IMR-90 (cell line): ENCODE results near the gene ZNF630. TPM values are rescaled to one million over a fixed set of nuclear protein-coding genes. Genes with fewer than 3 reads are reported as not detected.

Source experiments
- ATAC-seq: fragments of 200-7000 bp; cut with Tn5 transposase; 2 replicates; pipeline ENCODE4 v1.9.1; 2020; ENCODE audit warnings: low read depth, mild to moderate bottlenecking, moderate library complexity
- BruUV-seq: library from RNA; stranded (reverse); fragments of 400-500 nt; replicated peaks from 2 replicates; lab custom pipeline; 2021; lab: Mats Ljungman, UMichigan
- CTCF ChIA-PET: fragments of 300-600 bp; formaldehyde crosslinking; extraction: SDS; loops from one replicate; lab custom pipeline; 2021; ENCODE audit warnings: antibody characterized with exemption; lab: Yijun Ruan, JAX
- POLR2A ChIA-PET: fragments of 300-600 bp; sonication (Branson Sonifier 250); formaldehyde crosslinking; loops from one replicate; lab custom pipeline; 2022; ENCODE audit warnings: antibody characterized with exemption; ENCODE audit not compliant: unreplicated experiment; lab: Charles Lee
- DNase-seq: peaks from one replicate; pipeline ENCODE4 v3.0.0; 2013
- H2AFZ ChIP-seq: replicated peaks from 2 replicates; pipeline ENCODE3; 2013; ENCODE audit warnings: low read length, mild to moderate bottlenecking; ENCODE audit not compliant: poor library complexity
- H2AK5ac ChIP-seq: 2 replicates; pipeline ENCODE4 v1.6.1; 2013; ENCODE audit warnings: low read depth, low read length, inconsistent platforms
- H2AK9ac ChIP-seq: replicated peaks from 2 replicates; pipeline ENCODE3; 2013; ENCODE audit warnings: mild to moderate bottlenecking, low read depth, low read length, moderate library complexity; ENCODE audit not compliant: poor library complexity
- H2BK120ac ChIP-seq: 2 replicates; pipeline ENCODE4 v1.6.1; 2013; ENCODE audit warnings: low read depth, low read length, inconsistent platforms
- H2BK15ac ChIP-seq: 3 replicates; pipeline ENCODE4 v1.6.1; 2013; ENCODE audit warnings: low read depth, low read length, inconsistent platforms
- H2BK20ac ChIP-seq: 2 replicates; pipeline ENCODE4 v1.6.1; 2013; ENCODE audit warnings: low read depth, mild to moderate bottlenecking, inconsistent platforms, low read length, moderate library complexity
- H2BK5ac ChIP-seq: 2 replicates; pipeline ENCODE4 v1.6.1; 2013; ENCODE audit warnings: mild to moderate bottlenecking, low read depth, low read length, inconsistent platforms; ENCODE audit not compliant: poor library complexity, severe bottlenecking
- H3K14ac ChIP-seq: replicated peaks from 2 replicates; pipeline ENCODE4 v1.6.1; 2013; ENCODE audit warnings: low read depth, low read length, inconsistent platforms
- H3K18ac ChIP-seq: 2 replicates; pipeline ENCODE4 v1.6.1; 2013; ENCODE audit warnings: low read depth, low read length, control low read depth
- H3K23ac ChIP-seq: 2 replicates; pipeline ENCODE4 v1.6.1; 2013; ENCODE audit warnings: low read depth, low read length, inconsistent platforms
- H3K27ac ChIP-seq: 2 replicates; pipeline ENCODE4 v1.5.1; 2013; ENCODE audit warnings: mild to moderate bottlenecking, control low read depth, low read length; ENCODE audit not compliant: insufficient read depth
- H3K27me3 ChIP-seq: 2 replicates; pipeline ENCODE4 v1.6.1; 2013; ENCODE audit warnings: low read length; ENCODE audit not compliant: control insufficient read depth, insufficient read depth
- H3K36me3 ChIP-seq: 2 replicates; pipeline ENCODE4 v1.6.1; 2013; ENCODE audit warnings: low read length, mixed read lengths; ENCODE audit not compliant: control insufficient read depth, insufficient read depth
- H3K4ac ChIP-seq: 2 replicates; pipeline ENCODE4 v1.6.1; 2013; ENCODE audit warnings: low read depth, low read length, inconsistent platforms
- H3K4me1 ChIP-seq: 2 replicates; pipeline ENCODE4 v1.6.1; 2013; ENCODE audit warnings: low read length, mixed read lengths; ENCODE audit not compliant: control insufficient read depth, insufficient read depth
- H3K4me2 ChIP-seq: 2 replicates; pipeline ENCODE4 v1.6.1; 2013; ENCODE audit warnings: low read depth, mild to moderate bottlenecking, control low read depth, low read length, moderate library complexity
- H3K4me3 ChIP-seq: 2 replicates; pipeline ENCODE4 v1.5.1; 2013; ENCODE audit warnings: low read depth, mild to moderate bottlenecking, control low read depth, low read length, moderate library complexity; ENCODE audit not compliant: insufficient read depth
- H3K56ac ChIP-seq: 2 replicates; pipeline ENCODE4 v1.6.1; 2013; ENCODE audit warnings: low read length, inconsistent platforms; ENCODE audit not compliant: insufficient read depth; ENCODE audit errors: extremely low read depth
- H3K79me1 ChIP-seq, 2 experiments: 2 replicates each; pipeline ENCODE4 v1.6.1; 2013; ENCODE audit warnings: low read length in 2 of 2, inconsistent platforms in 1 of 2, low read depth in 1 of 2
- H3K9ac ChIP-seq: 2 replicates; pipeline ENCODE4 v1.6.1; 2013; ENCODE audit warnings: low read depth, low read length, control low read depth
- H3K9me1 ChIP-seq: 2 replicates; pipeline ENCODE4 v1.6.1; 2013; ENCODE audit warnings: low read length, inconsistent platforms; ENCODE audit not compliant: insufficient read depth
- H3K9me3 ChIP-seq: 2 replicates; pipeline ENCODE4 v1.6.1; 2013; ENCODE audit warnings: low read length; ENCODE audit not compliant: control insufficient read depth, insufficient read depth
- H4K20me1 ChIP-seq: 2 replicates; pipeline ENCODE4 v1.6.1; 2013; ENCODE audit warnings: low read length, inconsistent platforms; ENCODE audit not compliant: insufficient read depth
- H4K5ac ChIP-seq: 2 replicates; pipeline ENCODE4 v1.6.1; 2013; ENCODE audit warnings: mild to moderate bottlenecking, low read depth, low read length, control low read depth
- H4K8ac ChIP-seq, 2 experiments: 2 replicates each; pipeline ENCODE4 v1.6.1; 2013; ENCODE audit warnings: low read depth in 2 of 2, low read length in 2 of 2, control low read depth in 1 of 2, inconsistent platforms in 1 of 2
- H4K91ac ChIP-seq: 2 replicates; pipeline ENCODE4 v1.6.1; 2013; ENCODE audit warnings: low read depth, low read length, inconsistent platforms; ENCODE audit not compliant: insufficient read depth
- BHLHE40 ChIP-seq: fragments of 150-350 bp; IDR thresholded peaks from 2 replicates; pipeline ENCODE4 v1.6.1; 2016; ENCODE audit warnings: mild to moderate bottlenecking, low read depth, low read length
- CEBPB ChIP-seq: IDR thresholded peaks from 2 replicates; pipeline ENCODE4 v1.6.1; 2012; ENCODE audit warnings: low read depth, low read length, improper control_type of control experiment
- CHD1 ChIP-seq: IDR thresholded peaks from 2 replicates; pipeline ENCODE4 v1.6.1; 2012; ENCODE audit warnings: low read depth, low read length, improper control_type of control experiment
- FOS ChIP-seq: fragments of 150-350 bp; IDR thresholded peaks from 2 replicates; pipeline ENCODE4 v1.6.1; 2016; ENCODE audit warnings: low read depth, low read length
- MAFK ChIP-seq: IDR thresholded peaks from 2 replicates; pipeline ENCODE4 v1.6.1; 2012; ENCODE audit warnings: low read depth, low read length, improper control_type of control experiment
- MAZ ChIP-seq: IDR thresholded peaks from 2 replicates; pipeline ENCODE4 v1.6.1; 2012; ENCODE audit warnings: low read depth, mild to moderate bottlenecking, low read length, improper control_type of control experiment, moderate library complexity, borderline replicate concordance
- RAD21 ChIP-seq: IDR thresholded peaks from 2 replicates; pipeline ENCODE4 v1.6.1; 2012; ENCODE audit warnings: low read length, improper control_type of control experiment
- RCOR1 ChIP-seq: IDR thresholded peaks from 2 replicates; pipeline ENCODE4 v1.6.1; 2012; ENCODE audit warnings: mild to moderate bottlenecking, low read length, improper control_type of control experiment; ENCODE audit not compliant: insufficient replicate concordance
- RFX5 ChIP-seq: IDR thresholded peaks from 2 replicates; pipeline ENCODE4 v1.8.0; 2012; ENCODE audit warnings: low read depth, mild to moderate bottlenecking, low read length, moderate library complexity
- SMC3 ChIP-seq: fragments of 150-350 bp; IDR thresholded peaks from 2 replicates; pipeline ENCODE4 v1.6.1; 2016; ENCODE audit warnings: low read depth, mild to moderate bottlenecking, antibody characterized with exemption, low read length, moderate library complexity
- USF2 ChIP-seq: fragments of 150-350 bp; IDR thresholded peaks from 2 replicates; pipeline ENCODE4 v1.6.1; 2017; ENCODE audit warnings: mild to moderate bottlenecking, antibody characterized with exemption, low read length, low read depth
- WGBS, 2 experiments: methylation state at CpG; one replicate each; pipeline versions ENCODE4 v1.1.5 to v1.1.7; 2013; ENCODE audit warnings: missing lambda C conversion rate in 2 of 2; ENCODE audit not compliant: insufficient read length in 1 of 2; ENCODE audit errors: extremely low coverage in 2 of 2; 5-methylcytosine and 5-hydroxymethylcytosine counted together
- dilution Hi-C: fragments of 300-500 bp; cut with HindIII; formaldehyde crosslinking; loops from one replicate; pipeline ENCODE4 v1.14.3; 2018; ENCODE audit warnings: low sequenced_read_pairs; ENCODE audit not compliant: unreplicated experiment
- in situ Hi-C: fragments of 300-500 bp; cut with MboI; formaldehyde crosslinking; loops from 3 replicates; pipeline ENCODE4 v1.14.3; 2019; ENCODE audit warnings: low sequenced_read_pairs, inconsistent platforms, mixed read lengths
- intact Hi-C: fragments of 100-400 bp; cut with micrococcal nuclease; formaldehyde crosslinking; loops from 2 replicates; pipeline ENCODE4 v1.10.0; 2022
- polyA plus RNA-seq, 3 experiments: library from polyadenylated mRNA; depleted of rRNA; stranded (reverse); fragments of >200 nt; gene quantifications; 2 replicates each; pipeline ENCODE4 v1.2.3, GENCODE V29; 2012; ENCODE audit warnings: low replicate concordance in 1 of 3
- total RNA-seq: library from RNA; depleted of rRNA; stranded (reverse); fragments of >200 nt; gene quantifications from 2 replicates; pipeline ENCODE4 v1.2.3, GENCODE V29; 2012

The ZNF630 gene
- total and polyA plus RNA-seq, 2 of the 4 experiments (the other 2 are of a cell fraction), result 0.24 to 0.54 TPM

GRCh38 chrX:48071064-48071985, at the start of gene ZNF630 (continued):
- no peak for TF ChIP-seq RFX5
- TF ChIP-seq CEBPB, result no peak
- no peak for TF ChIP-seq FOS
- no peak for TF ChIP-seq BHLHE40
- no peak for TF ChIP-seq MAZ

DNA sequence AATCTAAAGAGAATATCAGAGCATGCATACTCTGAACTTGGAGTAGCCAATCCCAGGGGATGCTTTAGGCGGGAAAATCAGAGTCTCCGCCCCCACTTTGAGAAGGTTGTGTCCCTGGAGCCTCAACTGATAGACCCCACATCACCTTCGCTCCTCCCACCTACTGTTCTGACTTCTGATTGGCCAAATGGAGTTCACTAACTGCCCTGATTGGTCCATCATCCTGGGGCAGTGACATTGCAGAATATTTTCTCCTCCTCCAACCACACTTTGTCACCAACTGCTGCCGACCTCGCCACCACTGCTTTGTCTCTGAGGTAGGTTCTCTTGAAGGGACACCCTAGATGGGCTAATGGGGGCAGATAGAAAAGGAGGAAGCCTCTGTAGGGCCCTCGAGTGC, 36.3 kb upstream of the ZNF630 start:
- ATAC-seq, result no peak
- no peak overlapping the region for H2BK5ac ChIP-seq
- H3K4me3 ChIP-seq, result no peak overlapping the region
- no peak overlapping the region for H2AK9ac ChIP-seq
- no peak for TF ChIP-seq SMC3
- TF ChIP-seq MAFK, result no peak
- no peak for TF ChIP-seq CHD1
- no peak for TF ChIP-seq BHLHE40
- no peak for TF ChIP-seq RCOR1
- no peak for TF ChIP-seq RFX5
- TF ChIP-seq MAZ, result no peak
- no peak for TF ChIP-seq RAD21
- no peak for TF ChIP-seq USF2
- no peak overlapping the region for H3K9ac ChIP-seq
- no peaks in the 10 kb centered on the region for H3K27me3 ChIP-seq
- H3K14ac ChIP-seq, result no peak overlapping the region
- no peak overlapping the region for H2BK20ac ChIP-seq
- dilution Hi-C loops (no loop called here), intact Hi-C loops (no loop called here), in situ Hi-C loops (no loop called here)
- ChIA-PET CTCF (no interaction called here), POLR2A (no interaction called here)
- no peaks in the 10 kb centered on the region for H3K9me3 ChIP-seq
- no peak overlapping the region for H2BK15ac ChIP-seq
- H3K4ac ChIP-seq, result no peak overlapping the region
- DNase-seq, result no peak
- no peak overlapping the region for H2AK5ac ChIP-seq
- H3K23ac ChIP-seq, result no peak overlapping the region
- WGBS, 2 experiments, result no CpG with 5 or more reads among the region's 6 CpGs
- no peak overlapping the region for H4K8ac ChIP-seq
- H3K79me1 ChIP-seq, result no peaks in the 10 kb centered on the region
- no peaks in the 10 kb centered on the region for H3K4me1 ChIP-seq
- no peaks in the 10 kb centered on the region for H4K20me1 ChIP-seq
- no peak overlapping the region for H3K18ac ChIP-seq
- no peak overlapping the region for H2AFZ ChIP-seq
- no peaks in the 10 kb centered on the region for H3K9me1 ChIP-seq
- no peak overlapping the region for H3K56ac ChIP-seq
- H3K36me3 ChIP-seq, result no peaks in the 10 kb centered on the region
- no TSS peak for BruUV-seq
- no peak overlapping the region for H2BK120ac ChIP-seq
- H4K5ac ChIP-seq, result no peak overlapping the region
- H3K4me2 ChIP-seq, result no peak overlapping the region
- no peak overlapping the region for H4K91ac ChIP-seq
- H3K27ac ChIP-seq, result no peak overlapping the region
